NCI-H446 treated with DMSO at 0.1 percent for 48 hours (cell line): ENCODE results near the gene GRB10.

Source experiments
- DNase-seq: peaks from one replicate; lab custom pipeline; 2025; lab: John Stamatoyannopoulos, UW

Gene GRB10

GRCh38 chr7:50669890-50670289 lies 112.8 kb downstream of the GRB10 start:
- no peak for DNase-seq

- DNase-seq = peak; percentile 53
These were observed 114.9 kb downstream of the GRB10 start for GRCh38 chr7:50667789-50668226.

- no peak for DNase-seq
These were observed 115.4 kb downstream of the GRB10 start for GRCh38 chr7:50667338-50667737.

- DNase-seq = no peak
These were observed 116.6 kb downstream of the GRB10 start for GRCh38 chr7:50666124-50666496.

- DNase-seq = no peak
These were observed 117.1 kb downstream of the GRB10 start for GRCh38 chr7:50665403-50666123.

- DNase-seq = no peak
These were observed 117.8 kb downstream of the GRB10 start for GRCh38 chr7:50664937-50665336.

GRCh38 chr7:50664461-50664922 lies 118.2 kb downstream of the GRB10 start:
- DNase-seq = no peak

GRCh38 chr7:50663396-50664102 lies 119.1 kb downstream of the GRB10 start:
- DNase-seq = no peak

- DNase-seq = no peak
These were observed 119.7 kb downstream of the GRB10 start for GRCh38 chr7:50662996-50663395.

- DNase-seq = no peak
These were observed 120.5 kb downstream of the GRB10 start for GRCh38 chr7:50662041-50662694.

- no peak for DNase-seq
These were observed 121.2 kb downstream of the GRB10 start for GRCh38 chr7:50661345-50662040.

GRCh38 chr7:50660830-50661175 lies 121.9 kb downstream of the GRB10 start:
- DNase-seq = no peak

GRCh38 chr7:50660040-50660829 lies 122.5 kb downstream of the GRB10 start:
- DNase-seq = no peak

GRCh38 chr7:50659329-50659965 lies 123.2 kb downstream of the GRB10 start:
- no peak for DNase-seq

- no peak for DNase-seq
These were observed 124.0 kb downstream of the GRB10 start for GRCh38 chr7:50658696-50659095.

- DNase-seq = no peak
These were observed 124.8 kb downstream of the GRB10 start for GRCh38 chr7:50657912-50658311.

GRCh38 chr7:50657341-50657873 lies 125.3 kb downstream of the GRB10 start:
- no peak for DNase-seq

- no peak for DNase-seq
These were observed 126.4 kb downstream of the GRB10 start for GRCh38 chr7:50656141-50656895.

GRCh38 chr7:50655490-50655889 lies 127.2 kb downstream of the GRB10 start:
- no peak for DNase-seq

- DNase-seq = no peak
These were observed 127.7 kb downstream of the GRB10 start for GRCh38 chr7:50655020-50655419.
